ENCODE data around the gene MTX1.
A peak's percentile ranks its signal among the peaks of the same experiment; 100 is the strongest.
"Not testable (repeated sequence)": the region's sequence is repeated elsewhere in the genome, so short reads cannot be mapped to it uniquely, and the experiment has no call there.

The MTX1 gene

DNA sequence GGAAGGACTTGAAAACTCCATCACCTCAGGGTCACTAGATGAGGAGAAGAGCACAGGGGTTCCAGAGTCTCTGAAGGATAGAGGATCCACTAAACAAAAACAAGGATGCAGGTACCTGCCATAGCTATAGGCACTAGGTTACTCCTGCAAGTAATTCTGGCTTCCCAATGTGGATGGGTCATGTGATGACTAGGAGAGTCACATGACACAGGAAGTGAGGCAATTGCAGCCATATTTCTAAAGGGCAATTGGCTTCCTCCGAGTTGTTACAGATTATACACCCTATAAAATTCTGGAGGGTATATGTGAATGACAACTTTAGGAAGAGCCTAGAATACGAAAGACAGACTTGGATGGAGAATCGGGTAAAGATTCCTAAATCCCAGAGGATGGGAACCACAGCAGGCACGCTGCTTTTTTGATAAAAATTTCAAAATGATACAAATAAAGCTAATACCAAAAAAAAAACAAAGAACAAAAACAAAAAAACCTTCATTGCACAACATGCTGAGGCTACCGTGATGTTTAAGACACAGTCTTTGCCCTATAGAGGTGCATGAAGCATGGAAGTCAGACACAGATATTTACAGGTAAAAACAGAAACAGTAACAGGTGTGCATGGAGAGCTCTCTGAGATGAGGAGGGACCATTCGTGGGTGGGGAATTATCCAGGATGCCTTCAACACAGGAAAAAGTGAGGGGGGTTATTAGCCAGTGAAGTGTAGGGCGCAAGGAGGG lies 10.5 kb downstream of the MTX1 start:
- Histone ChIP-seq H3K36me3 (ENCODE audit: insufficient read depth, insufficient read length, low read length) (peaks cover 49% of the 10 kb centered on the region), H3K27me3 (ENCODE audit: insufficient read depth, insufficient read length) (no peaks in the 10 kb centered on the region), H3K9ac (ENCODE audit: insufficient read length, low read depth) (no peak overlapping the region), H3K4me1 (ENCODE audit: insufficient read depth, insufficient read length) (no peaks in the 10 kb centered on the region), H3K4me3 (ENCODE audit: insufficient read length, low read depth) (no peak overlapping the region), H3K9me3 (ENCODE audit: insufficient read depth, low read length) (no peaks in the 10 kb centered on the region)
- no peak for DNase-seq (ENCODE audit: low read depth, low spot score)
- TF ChIP-seq ZNF274 (IDR thresholded peaks at IDR 0.05; ENCODE audit: low read depth, low read length) (no peak), YY1 (IDR thresholded peaks at IDR 0.05; ENCODE audit: insufficient read depth, insufficient read length) (peak; percentile 93)

DNA sequence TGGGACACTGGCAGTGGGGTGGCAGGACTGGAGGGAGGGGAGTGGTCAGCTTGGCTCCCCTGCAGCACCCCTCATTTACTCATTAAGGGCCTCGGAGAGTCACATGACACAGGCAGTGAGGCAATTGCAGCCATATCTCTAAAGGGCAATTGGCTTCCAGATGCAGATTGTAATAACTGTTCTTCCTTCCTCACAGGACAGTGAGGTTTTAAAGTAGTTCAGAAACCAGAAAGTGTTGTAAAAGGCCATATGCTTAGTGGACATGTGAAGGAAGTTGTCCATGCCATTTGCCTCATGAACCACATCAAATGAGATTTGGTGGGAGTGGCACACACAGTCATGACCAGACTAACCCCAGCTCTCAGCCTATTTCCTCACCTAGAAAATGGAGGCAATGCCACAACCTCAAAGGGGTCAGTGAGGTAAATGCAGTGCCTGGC lies 11.1 kb downstream of the MTX1 start:
- H3K4me3 ChIP-seq (ENCODE audit: insufficient read length, low read depth): no peak overlapping the region
- DNase-seq (ENCODE audit: low read depth, low spot score): no peak

DNA sequence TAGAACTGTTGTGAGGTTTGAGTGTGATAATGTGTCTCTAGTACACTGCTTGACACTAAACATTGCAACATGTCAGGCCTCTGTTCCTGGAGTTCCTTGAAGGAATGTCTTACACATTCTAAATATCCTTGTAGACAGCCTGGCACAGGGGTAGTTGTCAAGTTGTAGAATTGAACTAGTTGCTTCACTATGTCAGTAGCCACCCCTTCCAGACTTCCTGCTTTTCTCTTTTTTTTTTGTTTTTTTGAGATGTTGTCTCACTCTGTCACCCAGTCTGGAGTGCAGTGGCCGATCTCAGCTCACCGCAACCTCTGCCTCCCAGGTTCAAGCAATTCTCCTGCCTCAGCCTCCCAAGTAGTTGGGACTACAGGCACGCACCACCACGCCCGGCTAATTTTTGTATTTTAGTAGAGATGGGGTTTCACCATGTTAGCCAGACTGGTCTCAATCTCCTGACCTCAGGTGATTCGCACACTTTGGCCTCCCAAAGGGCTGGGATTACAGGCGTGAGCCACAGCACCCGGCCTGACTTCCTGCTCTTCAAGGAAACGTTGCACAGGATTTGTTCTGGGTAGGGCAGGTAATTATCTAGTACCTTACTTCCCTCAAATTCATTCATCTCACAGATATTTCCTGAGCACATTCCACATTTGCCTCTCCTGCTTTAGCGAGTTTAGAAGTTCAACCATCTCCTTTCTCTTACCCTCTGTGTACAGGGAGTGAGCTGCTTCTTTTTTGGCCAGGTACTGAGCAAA lies 11.9 kb downstream of the MTX1 start:
- H3K36me3 ChIP-seq (ENCODE audit: insufficient read depth, insufficient read length, low read length): peaks cover 44% of the 10 kb centered on the region
- H3K4me3 ChIP-seq (ENCODE audit: insufficient read length, low read depth); DNase-seq (ENCODE audit: low read depth, low spot score); H3K4me1 ChIP-seq (ENCODE audit: insufficient read depth, insufficient read length); H3K9me3 ChIP-seq (ENCODE audit: insufficient read depth, low read length); H3K9ac ChIP-seq (ENCODE audit: insufficient read length, low read depth); H3K27me3 ChIP-seq (ENCODE audit: insufficient read depth, insufficient read length): not testable (repeated sequence)

More for the DNA sequence above, 11.1 kb downstream of the MTX1 start:
- Histone ChIP-seq H3K9me3 (ENCODE audit: insufficient read depth, low read length) (no peaks in the 10 kb centered on the region), H3K27me3 (ENCODE audit: insufficient read depth, insufficient read length) (no peaks in the 10 kb centered on the region), H3K9ac (ENCODE audit: insufficient read length, low read depth) (no peak overlapping the region), H3K36me3 (ENCODE audit: insufficient read depth, insufficient read length, low read length) (peaks cover 50% of the 10 kb centered on the region), H3K4me1 (ENCODE audit: insufficient read depth, insufficient read length) (no peaks in the 10 kb centered on the region)
- TF ChIP-seq ZNF274 (IDR thresholded peaks at IDR 0.05; ENCODE audit: low read depth, low read length): no peak
- no peak for TF ChIP-seq SUZ12 (IDR thresholded peaks at IDR 0.05; ENCODE audit: extremely low read depth, insufficient read depth, insufficient read length)
- TF ChIP-seq YY1 (IDR thresholded peaks at IDR 0.05; ENCODE audit: insufficient read depth, insufficient read length): peak; percentile 78

DNA sequence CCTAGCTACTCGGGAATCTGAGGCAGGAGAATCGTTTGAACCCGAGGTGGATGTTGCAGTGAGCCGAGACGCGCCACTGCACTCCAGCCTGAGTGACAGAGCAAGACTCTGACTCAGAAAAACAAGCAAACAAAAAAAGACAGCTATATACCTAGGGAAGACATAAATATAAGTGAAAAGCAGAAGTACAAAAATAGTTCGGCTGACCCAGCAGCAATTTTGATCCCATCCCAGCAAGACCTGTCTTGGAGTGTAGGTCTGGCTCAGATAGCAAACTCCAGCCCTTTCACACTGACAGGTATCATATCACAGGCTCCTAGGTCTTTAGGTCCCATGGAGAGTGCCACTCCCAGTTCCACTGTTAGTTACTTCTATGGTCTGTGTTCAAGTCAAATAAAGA lies 14.6 kb downstream of the MTX1 start:
- Histone ChIP-seq H3K4me3 (ENCODE audit: insufficient read length, low read depth) (no peak overlapping the region), H3K9ac (ENCODE audit: insufficient read length, low read depth) (no peak overlapping the region), H3K4me1 (ENCODE audit: insufficient read depth, insufficient read length) (peaks cover 5% of the 10 kb centered on the region), H3K9me3 (ENCODE audit: insufficient read depth, low read length) (no peaks in the 10 kb centered on the region), H3K36me3 (ENCODE audit: insufficient read depth, insufficient read length, low read length) (peaks cover 28% of the 10 kb centered on the region), H3K27me3 (ENCODE audit: insufficient read depth, insufficient read length) (no peaks in the 10 kb centered on the region)
- DNase-seq (ENCODE audit: low read depth, low spot score): no peak
- TF ChIP-seq YY1 (IDR thresholded peaks at IDR 0.05; ENCODE audit: insufficient read depth, insufficient read length) (no peak), ZNF274 (IDR thresholded peaks at IDR 0.05; ENCODE audit: low read depth, low read length) (no peak), SUZ12 (IDR thresholded peaks at IDR 0.05; ENCODE audit: extremely low read depth, insufficient read depth, insufficient read length) (no peak)

DNA sequence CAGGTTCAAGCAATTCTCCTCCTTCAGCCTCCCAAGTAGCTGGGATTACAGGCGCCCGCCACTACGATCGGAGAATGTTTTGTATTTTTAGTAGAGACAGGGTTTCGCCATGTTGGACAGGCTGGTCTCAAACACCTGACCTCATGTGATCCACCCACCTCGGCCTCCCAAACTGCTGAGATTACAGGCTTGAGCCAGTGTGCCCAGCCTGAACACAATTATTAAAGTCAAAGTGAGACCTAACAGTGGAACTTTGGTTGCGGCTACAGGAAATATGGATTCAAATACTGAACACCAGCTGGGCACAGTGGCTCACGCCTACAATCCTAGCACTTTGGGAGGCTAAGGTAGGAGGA lies 16.9 kb downstream of the MTX1 start:
- Histone ChIP-seq H3K4me3 (ENCODE audit: insufficient read length, low read depth) (peak overlapping the region; percentile 17), H3K9ac (ENCODE audit: insufficient read length, low read depth) (peak overlapping the region; percentile 81)

DNA sequence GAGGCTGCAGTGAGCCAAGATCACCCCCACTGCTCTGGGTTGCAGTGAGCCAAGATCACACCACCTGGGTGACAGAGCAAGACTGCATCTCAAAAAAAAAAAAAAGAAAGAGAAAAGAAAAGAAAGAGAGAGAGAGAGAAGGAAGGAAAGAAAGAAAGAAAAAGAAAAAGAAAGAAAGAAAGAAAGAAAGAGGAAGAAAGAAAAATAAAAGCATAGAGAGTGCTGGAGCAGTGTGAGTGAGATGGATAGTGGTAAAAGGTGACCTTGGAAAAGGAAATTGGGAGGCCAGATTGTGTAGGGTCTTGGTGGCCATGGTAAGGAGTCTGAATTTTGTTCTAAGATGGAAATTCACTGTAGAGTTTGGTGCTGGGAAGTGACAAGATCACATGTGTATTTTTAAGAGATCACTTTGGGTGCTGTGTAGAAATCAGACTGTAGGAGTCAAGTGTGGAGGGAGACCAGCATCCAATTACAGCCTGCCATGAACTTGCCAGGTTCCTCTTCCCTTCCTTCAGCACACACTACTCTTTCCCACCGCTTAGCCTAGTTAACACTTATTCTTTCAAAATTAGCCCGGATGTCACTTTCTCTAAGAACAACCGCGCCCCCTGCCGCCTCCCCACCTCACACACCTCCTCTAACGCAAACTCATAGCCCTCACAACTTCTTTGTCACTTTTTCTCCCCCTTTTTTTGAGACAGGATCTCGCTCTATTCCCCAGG lies 17.9 kb downstream of the MTX1 start:
- peak; percentile 87 for DNase-seq (ENCODE audit: low read depth, low spot score)
- H3K4me1 ChIP-seq (ENCODE audit: insufficient read depth, insufficient read length): peaks cover 5% of the 10 kb centered on the region
- no peaks in the 10 kb centered on the region for H3K27me3 ChIP-seq (ENCODE audit: insufficient read depth, insufficient read length)
- TF ChIP-seq ZNF274 (IDR thresholded peaks at IDR 0.05; ENCODE audit: low read depth, low read length) (no peak), YY1 (IDR thresholded peaks at IDR 0.05; ENCODE audit: insufficient read depth, insufficient read length) (no peak), SUZ12 (IDR thresholded peaks at IDR 0.05; ENCODE audit: extremely low read depth, insufficient read depth, insufficient read length) (no peak)
- H3K4me3 ChIP-seq (ENCODE audit: insufficient read length, low read depth): peak overlapping the region; percentile 86
- peaks cover 24% of the 10 kb centered on the region for H3K36me3 ChIP-seq (ENCODE audit: insufficient read depth, insufficient read length, low read length)
- peak overlapping the region; percentile 97 for H3K9ac ChIP-seq (ENCODE audit: insufficient read length, low read depth)
- H3K9me3 ChIP-seq (ENCODE audit: insufficient read depth, low read length): no peaks in the 10 kb centered on the region

More for the DNA sequence above, 16.9 kb downstream of the MTX1 start:
- not testable (repeated sequence) for DNase-seq (ENCODE audit: low read depth, low spot score); H3K4me1 ChIP-seq (ENCODE audit: insufficient read depth, insufficient read length); H3K27me3 ChIP-seq (ENCODE audit: insufficient read depth, insufficient read length); H3K9me3 ChIP-seq (ENCODE audit: insufficient read depth, low read length)
- peaks cover 28% of the 10 kb centered on the region for H3K36me3 ChIP-seq (ENCODE audit: insufficient read depth, insufficient read length, low read length)

DNA sequence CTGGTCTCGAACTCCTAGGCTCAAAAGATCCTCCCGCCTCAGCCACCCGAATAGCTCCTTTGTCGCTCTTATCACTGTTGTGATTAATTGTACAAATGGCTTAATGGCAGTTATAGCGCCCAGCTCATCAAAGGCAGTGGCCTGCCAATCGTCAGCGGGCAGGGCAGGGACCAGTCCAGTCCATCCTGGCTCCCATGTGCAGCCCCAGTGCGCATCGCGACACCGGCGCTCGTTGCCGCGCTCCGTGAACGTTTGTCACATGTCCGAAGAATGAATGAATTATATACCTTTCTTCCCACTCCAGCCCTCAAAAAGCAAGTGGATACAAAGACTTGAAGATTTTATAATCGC lies 18.4 kb downstream of the MTX1 start:
- no peak for DNase-seq (ENCODE audit: low read depth, low spot score)
- H3K4me1 ChIP-seq (ENCODE audit: insufficient read depth, insufficient read length): peaks cover 5% of the 10 kb centered on the region

More for the DNA sequence above, 18.4 kb downstream of the MTX1 start:
- peaks cover 22% of the 10 kb centered on the region for H3K36me3 ChIP-seq (ENCODE audit: insufficient read depth, insufficient read length, low read length)
- H3K27me3 ChIP-seq (ENCODE audit: insufficient read depth, insufficient read length): no peaks in the 10 kb centered on the region
- H3K9ac ChIP-seq (ENCODE audit: insufficient read length, low read depth): peak overlapping the region; percentile 97
- TF ChIP-seq ZNF274 (IDR thresholded peaks at IDR 0.05; ENCODE audit: low read depth, low read length) (no peak), SUZ12 (IDR thresholded peaks at IDR 0.05; ENCODE audit: extremely low read depth, insufficient read depth, insufficient read length) (no peak), YY1 (IDR thresholded peaks at IDR 0.05; ENCODE audit: insufficient read depth, insufficient read length) (no peak)
- H3K4me3 ChIP-seq (ENCODE audit: insufficient read length, low read depth): peak overlapping the region; percentile 86
- no peaks in the 10 kb centered on the region for H3K9me3 ChIP-seq (ENCODE audit: insufficient read depth, low read length)
